ENCODE measurements around the gene TLE6.
"Not testable (repeated sequence)": the region's sequence is repeated elsewhere in the genome, so short reads cannot be mapped to it uniquely, and the experiment has no call there.

DNA sequence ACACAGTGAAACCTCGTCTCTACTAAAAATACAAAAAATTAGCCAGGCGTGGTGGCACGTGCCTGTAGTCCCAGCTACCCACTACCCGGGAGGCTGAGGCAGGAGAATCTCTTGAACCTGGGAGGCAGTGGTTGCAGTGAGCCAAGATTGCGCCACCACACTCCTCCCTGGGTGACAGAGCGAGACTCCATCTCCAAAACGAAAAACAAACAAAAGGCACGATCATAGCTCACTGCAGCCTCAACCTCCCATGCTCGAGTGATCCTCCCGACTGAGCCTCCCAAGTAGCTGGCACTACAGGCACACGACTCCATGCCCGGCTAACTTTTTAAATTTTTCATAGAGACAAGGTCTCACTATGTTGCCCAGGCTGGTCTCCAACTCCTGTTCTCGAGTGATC is 34.7 kb downstream of the TLE6 start:
- TF ChIP-seq CTCF (IDR thresholded peaks at IDR 0.05 in 8 of 11, conservative IDR thresholded peaks at IDR 0.05 in 3 of 11); POLR2A (IDR thresholded peaks at IDR 0.05); POLR2AphosphoS5 (IDR thresholded peaks at IDR 0.05): not testable (repeated sequence)
